ENCODE results near the gene GLTPD2.
A peak's percentile ranks its signal among the peaks of the same experiment; 100 is the strongest.
"Not testable (repeated sequence)": the region's sequence is repeated elsewhere in the genome, so short reads cannot be mapped to it uniquely, and the experiment has no call there.

The GLTPD2 gene

DNA sequence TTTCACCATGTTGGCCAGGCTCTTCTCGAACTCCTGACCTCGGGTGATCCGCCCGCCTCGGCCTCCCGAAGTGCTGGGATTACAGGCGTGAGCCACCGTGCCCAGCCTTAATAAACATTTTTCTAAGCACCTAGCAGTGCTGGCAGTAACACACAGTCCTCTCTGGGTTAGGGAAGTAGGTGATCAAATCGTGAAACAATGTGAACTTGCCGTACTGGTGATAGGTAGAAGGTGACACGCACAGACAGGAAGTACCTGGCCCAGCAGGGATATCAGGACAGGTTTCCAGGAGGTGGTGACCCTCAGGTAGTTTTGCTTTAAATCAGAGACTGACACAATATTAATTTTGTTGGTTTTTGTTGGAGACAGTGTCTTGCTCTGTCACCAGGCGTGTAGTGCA lies 22.7 kb downstream of the GLTPD2 start:
- DNase-seq, result no peak

DNA sequence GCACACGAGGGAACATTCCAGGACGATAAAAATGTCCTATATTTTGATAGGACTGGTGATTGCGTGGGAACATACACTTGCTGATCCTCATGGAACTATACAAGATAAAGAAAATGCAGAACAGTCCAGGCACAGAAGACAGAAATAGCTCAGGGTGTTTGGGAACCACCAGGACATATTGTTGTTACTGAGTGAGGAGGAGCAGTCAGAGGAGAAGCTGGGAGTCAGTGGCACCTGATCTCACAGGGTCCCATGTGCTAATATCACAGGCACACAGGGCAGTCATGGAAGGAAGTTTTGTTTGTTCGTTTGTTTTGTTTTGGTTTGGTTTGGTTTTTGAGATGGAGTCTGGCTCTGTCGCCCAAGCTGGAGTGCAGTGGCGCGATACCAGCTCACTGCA lies 23.9 kb downstream of the GLTPD2 start:
- DNase-seq, result no peak

DNA sequence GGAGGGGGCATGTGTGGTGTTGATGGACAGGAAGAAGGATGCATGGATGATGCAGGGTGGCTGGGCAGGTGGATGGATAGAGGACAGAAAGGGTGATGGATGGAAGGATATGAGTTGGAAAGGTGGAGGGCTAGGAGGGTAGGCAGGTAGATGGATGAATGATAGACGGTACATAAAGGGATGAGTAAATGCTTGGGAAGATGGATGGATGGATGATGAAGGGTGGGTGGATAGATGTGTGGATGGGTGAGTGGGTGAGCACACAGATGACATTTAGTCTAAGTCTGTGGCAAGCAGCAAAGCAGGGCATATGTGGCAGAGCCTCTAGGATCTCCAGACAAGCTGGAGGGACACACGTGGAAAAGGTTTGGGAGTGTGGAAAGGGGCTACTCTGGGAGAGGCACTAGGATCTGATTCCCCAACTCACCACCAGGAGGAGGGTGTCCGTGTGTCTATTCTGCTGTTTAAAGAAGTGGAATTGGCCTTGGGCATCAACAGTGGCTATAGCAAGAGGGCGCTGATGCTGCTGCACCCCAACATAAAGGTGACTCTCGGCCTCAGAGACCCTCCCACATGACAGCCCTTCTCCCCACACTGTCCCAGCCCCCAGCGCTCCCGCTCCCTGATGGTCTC lies 26.4 kb downstream of the GLTPD2 start:
- DNase-seq, result no peak

DNA sequence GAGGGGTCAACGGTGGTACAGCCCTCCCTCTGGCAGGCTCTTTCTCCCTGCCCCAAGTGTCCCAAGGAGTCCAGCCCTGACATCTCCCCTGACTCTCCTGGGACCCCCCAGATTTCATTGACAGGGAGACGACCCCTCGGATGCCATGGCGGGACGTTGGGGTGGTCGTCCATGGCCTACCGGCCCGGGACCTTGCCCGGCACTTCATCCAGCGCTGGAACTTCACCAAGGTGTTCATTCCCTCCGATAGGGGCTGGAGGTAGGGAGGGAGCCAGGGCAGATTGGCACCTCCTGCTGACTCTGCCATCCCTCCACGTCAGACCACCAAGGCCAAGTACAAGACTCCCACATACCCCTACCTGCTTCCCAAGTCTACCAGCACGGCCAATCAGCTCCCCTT lies 28.1 kb downstream of the GLTPD2 start:
- DNase-seq, result no peak

DNA sequence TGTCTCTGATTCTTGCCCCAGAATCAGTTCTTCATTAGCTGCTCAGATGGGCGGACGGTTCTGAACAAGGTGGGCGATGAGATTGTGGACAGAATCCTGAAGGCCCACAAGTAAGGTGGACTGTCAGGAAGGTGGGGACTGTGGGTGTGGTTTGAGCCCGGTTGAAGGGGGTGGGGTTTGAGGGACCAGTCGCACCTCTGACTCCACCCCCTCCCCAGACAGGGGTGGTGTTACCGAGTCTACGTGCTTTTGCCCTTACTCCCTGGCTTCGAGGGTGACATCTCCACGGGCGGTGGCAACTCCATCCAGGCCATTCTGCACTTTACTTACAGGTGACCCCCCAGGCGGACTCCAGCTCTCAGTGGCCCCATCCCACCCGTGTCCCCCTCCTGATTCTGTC lies 29.5 kb downstream of the GLTPD2 start:
- DNase-seq, result no peak

DNA sequence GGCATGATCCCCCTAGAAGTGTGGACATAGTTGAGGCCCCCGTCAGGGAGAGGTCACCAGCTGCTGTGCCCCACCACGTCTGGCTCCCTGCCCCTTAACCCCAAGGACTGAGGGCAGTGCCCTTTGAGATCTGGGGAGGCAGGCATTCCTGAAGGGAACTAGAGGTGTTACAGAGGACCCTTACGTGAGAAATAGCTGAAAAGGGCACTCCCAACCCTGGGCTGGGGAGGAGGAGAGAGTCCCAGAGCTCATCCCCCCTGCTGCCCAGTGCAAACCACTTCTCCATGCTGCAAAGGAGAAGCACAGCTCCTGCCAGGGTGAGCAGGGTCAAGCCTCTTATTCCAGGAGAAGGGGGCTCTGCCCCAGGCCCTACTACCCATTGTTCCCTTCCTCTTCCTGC lies 34.1 kb downstream of the GLTPD2 start:
- no peak for DNase-seq

DNA sequence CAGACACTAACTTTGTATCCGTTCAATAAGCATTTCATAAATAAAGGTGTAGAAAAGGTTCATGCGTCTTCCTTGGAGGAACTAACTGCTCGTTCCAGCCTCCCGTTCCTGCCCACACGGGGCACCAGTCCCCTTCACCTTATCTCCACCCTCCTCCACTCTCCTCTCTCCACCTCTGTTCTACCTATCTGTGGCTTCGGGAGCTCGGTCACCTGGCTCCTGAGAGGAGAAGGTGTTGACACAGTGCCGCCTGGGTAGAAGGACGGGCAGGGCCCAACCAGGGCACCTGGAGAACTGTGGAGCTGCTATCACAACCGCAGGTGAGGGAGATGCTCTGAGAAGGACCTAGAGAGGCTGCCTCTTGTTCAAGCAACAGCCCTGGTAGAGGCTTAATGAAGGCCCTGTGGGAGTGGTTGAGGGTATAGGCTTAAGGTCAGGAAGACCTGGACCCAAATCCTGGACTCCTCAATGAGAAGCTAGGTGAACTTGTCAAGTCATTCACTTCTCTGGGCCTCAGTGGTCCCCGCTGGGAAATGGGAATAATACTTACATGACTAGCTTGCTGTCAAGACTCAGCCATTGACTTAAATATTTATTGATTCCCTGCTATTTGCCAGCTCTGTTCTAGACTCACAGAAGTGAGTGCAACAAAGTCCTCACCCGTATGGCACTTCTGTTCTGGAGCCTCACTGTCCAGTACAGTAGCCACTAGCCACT lies 34.8 kb downstream of the GLTPD2 start:
- no peak for DNase-seq

DNA sequence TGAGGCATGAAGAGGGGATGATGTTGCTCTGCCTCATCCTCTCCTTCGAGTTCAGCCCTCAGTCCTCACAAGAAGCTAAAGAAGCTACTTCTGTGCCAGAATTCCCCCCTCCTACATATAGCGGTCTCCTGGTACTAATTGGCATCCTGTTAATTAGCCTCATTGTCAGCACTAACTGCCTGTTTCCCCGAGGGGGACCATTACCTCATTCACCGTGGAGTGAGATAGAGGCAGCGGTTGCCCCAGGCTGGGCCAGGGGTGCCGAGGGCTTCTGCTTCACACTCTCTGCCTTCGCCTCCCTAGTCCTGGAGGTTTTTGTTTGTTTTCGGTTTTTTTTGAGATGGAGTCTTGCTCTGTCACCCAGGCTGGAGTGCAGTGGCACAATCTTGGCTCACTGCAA lies 38.6 kb downstream of the GLTPD2 start:
- DNase-seq, result no peak

DNA sequence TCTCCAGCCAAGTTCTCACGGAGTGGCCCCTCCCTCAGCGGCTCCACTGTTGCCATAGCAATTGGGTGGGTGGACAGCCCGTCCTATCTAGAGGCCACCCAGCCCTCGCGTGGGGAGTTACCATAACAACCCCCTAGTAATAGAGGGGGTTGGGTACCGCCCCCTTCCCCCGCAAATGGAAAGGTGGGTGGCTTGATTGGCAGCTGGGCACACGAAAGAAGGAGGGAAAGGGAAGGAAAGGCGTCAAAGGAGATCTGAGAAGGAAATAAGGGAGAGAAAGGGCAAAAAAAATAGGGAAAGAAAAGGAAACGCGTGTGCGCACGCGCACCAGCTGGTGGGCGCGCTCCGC lies 44.0 kb downstream of the GLTPD2 start:
- not testable (repeated sequence) for DNase-seq

DNA sequence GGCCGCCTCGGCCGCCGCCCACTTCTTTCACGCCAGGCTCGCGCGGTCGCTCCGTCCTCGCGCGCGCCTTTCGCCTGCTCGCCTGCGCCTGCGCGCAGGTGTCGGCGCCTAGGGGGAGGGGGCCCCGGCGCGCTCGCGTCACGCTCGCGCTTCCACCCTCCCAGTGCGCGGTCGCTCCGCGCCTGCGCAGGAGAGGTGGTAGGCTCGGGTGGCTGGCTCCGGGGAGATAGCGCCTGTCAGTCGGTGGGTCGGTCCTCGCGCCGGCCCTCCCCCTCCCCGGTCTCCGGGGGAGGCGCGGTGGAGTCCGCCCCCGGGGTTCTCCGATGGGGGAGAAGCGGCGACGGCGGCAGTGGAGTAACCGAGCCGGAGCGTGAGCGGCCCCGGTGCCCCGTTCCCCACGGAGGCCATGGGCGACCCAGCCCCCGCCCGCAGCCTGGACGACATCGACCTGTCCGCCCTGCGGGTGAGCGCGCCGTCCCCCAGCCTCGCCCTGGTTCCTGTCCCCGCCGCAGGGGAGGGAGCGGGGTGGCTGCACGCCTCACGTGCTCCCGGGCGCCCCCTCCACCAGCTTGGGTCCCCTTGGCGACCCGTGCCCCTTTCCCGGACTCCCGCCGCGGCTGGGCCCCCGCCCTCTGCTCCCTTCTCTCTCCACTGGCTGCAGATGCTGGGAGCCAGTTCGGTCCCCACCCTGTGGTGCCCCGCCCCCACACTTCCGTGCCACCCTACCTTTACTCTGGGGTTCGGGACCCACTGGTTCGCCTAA lies 44.6 kb downstream of the GLTPD2 start, which contains the start of gene MINK1:
Gene MINK1 (plus strand): TSS at position 163 of the 763 bp plus-strand sequence. CDS start 244 bp downstream, at position 407.
- DNase-seq, result peak; percentile 68

DNA sequence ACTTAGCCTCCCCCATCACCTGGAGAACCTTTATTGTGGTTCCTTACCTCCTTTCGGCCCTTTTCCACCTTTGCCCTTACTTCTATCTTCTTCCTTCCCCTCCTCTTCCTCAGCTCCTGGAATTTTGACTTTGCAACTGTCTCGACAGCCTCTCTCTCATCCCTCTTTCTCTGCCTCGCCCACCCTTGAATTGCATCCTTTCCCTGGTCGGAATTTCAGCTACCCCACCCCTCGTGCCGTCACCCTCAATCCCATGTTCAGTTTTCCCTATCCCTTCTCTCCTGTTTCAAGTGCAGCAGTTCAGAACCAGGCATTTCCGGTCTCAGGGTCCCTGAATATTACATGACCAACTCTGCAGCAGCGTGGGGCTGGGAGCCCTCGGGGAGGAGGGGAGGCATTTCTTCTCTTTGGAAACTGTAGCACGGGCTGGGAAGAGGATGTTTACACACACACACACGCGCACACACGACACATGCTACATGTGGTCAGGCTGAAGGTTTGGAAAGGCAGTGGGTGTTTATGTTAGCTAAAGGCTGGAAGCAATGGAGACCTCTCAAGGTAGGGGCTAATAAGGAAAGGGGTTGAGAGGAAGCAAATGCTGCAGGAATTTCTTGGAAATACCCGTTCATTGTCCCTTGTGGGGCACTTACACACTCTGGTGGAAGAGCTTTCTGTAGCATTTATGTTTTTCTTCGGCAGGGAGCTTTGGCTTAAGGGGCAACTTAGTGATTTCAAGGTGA lies 45.3 kb downstream of the GLTPD2 start:
- DNase-seq, result no peak

DNA sequence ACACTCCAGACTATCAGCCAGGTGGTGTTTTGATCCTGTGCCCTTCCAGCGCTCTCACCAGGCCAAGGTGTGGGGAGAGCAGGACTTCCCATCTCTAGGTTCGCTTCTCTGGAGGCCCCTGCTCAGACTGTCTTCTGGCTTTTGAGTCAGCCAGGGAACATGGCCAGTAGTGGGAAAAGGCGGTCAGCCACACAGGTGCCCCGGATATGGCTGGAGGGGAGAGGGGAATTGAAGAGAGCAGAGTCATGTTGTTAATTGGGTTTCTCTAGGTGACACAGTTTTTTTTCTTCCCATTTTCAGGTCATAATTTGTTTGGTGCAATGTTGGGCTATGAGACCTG lies 45.9 kb downstream of the GLTPD2 start:
- DNase-seq, result no peak

DNA sequence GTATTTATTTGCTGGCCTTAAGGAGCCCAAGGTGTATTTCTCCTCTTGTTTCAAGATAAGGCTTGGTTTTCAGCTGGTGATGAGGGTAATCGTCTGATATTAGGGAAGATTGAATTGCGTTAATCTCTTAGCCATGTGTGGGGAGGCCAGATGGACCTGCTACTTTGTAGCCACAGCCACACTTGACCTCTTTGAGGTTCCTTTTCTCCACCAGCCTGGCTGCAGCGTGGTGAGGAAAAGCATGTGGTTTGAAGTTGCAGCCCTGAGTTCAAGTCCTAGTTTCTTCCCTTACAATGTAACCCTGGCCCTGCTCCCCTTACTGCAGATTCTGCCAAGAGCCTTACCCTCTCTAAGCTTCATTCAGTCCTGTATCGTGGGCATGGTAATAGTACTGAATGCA lies 47.5 kb downstream of the GLTPD2 start:
- DNase-seq, result no peak

DNA sequence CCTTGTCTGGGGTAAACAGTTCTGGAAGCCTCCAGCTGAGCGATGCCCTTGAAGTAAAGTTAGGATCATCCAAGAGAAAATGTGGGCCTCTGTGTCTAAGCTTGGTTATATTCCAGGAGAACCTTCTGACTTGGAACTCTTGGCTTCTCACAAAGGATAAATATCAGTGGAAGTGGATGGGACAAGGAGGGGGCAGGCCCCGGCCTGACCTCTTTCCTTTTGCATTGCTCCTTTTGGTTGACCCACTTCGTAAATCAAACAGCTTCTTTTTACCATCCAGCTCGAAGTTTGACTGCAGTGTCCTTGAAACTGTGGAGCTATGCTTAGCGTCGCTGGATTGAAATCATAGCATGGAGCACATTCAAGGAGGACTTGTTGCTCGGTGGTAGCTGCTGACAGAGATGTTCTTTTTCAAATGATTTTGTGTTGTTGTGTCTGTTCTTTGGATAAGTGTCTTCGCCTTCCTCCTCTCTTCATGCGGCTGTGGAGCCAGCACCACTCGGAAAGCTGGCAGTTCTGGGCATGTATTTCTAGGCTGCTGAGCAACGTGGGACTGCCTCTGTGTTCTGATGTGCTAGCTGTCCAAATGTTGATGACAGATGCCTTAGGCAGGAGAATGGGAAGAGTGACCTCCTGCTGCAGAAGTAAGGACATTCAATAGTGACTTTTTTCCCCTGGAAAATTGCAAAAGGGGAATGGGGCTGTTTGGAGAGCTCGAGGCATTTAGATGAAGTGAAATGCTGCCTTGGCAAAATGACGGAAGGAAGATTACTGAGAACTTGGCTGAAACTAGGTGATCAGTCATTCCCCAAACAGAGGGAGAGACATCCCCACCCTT lies 48.9 kb downstream of the GLTPD2 start:
- no peak for DNase-seq

DNA sequence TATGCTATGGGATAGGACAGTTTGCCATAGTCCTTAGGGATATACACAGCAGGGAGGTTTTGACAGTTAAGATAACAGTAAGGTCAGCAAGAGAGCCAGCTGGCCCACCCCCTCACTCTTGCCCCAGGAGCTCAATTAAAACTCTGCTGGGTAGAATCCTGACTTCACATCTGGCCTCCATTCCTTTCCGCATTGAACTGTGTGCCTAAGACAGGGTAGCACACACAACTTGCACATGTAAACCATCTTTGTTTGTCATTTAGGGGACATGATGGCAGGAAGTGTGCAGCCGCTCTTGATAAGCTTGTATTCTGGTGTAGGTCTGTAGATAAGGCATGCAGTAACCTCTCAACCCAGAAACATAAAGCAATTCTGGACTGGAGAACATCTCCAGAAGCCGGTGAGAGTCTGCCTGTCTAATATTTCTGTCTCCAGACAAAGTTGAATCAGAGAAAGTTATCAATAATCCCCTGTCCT lies 49.6 kb downstream of the GLTPD2 start:
- DNase-seq, result no peak

DNA sequence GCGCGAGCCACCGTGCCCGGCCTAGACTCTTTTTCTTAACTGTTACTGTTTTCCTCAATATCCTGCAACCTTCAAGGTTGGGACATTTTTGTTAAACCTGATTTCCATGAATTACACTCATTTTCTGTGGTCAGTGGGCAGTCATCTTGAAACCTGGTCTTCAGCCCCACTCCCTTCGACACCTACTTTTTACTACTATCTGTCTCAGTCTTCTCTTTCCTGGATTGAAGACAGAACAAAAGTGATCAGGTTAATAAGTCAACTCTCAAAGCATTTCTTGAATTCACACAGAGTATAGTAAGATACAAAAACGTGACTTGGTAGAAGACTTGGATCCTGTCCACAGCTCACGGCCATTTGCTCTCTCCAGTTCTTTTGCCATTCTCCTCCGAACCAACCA lies 50.5 kb downstream of the GLTPD2 start:
- DNase-seq, result no peak
